Testis (tissue), 3 donors: Measurements from ENCODE around the gene TREX2. TPM values are rescaled to one million over a fixed set of nuclear protein-coding genes. Genes with fewer than 3 reads are reported as not detected.
"Not testable (repeated sequence)": the region's sequence is repeated elsewhere in the genome, so short reads cannot be mapped to it uniquely, and the experiment has no call there.

Experiments used
- DNase-seq: peaks from one replicate; pipeline ENCODE4 v3.0.0-alpha.2; 2019
- H3K27ac ChIP-seq, 2 donors: fragments of 200-600 bp; sonication (generic); one replicate each; pipeline ENCODE4 v1.5.1; 2019
- H3K27me3 ChIP-seq: fragments of 200-600 bp; sonication (generic); one replicate; pipeline ENCODE4 v1.5.1; 2019
- H3K36me3 ChIP-seq: fragments of 200-600 bp; sonication (generic); one replicate; pipeline ENCODE4 v1.5.1; 2017; ENCODE audit warnings: low read depth; ENCODE audit errors: missing control alignments
- H3K4me1 ChIP-seq: fragments of 200-600 bp; sonication (generic); one replicate; pipeline ENCODE4 v1.5.1; 2019
- H3K4me3 ChIP-seq, 2 donors: fragments of 200-600 bp; sonication (generic); one replicate each; pipeline ENCODE4 v1.5.1; 2017 to 2019
- H3K9me3 ChIP-seq: fragments of 200-600 bp; sonication (generic); one replicate; pipeline ENCODE4 v1.5.1; 2017
- CTCF ChIP-seq, 3 experiments: fragments of 450-650 bp in 2 of 3; fragments of 200-600 bp in 1 of 3; sonication (generic) in 1 of 3; IDR thresholded peaks; one replicate each; pipeline ENCODE4 v1.5.1; 2016 to 2019; ENCODE audit warnings: antibody characterized with exemption in 3 of 3, mild to moderate bottlenecking in 2 of 3, moderate library complexity in 1 of 3
- POLR2A ChIP-seq: fragments of 450-650 bp; IDR thresholded peaks from one replicate; pipeline ENCODE4 v1.6.1; 2017; ENCODE audit warnings: antibody characterized with exemption, mild to moderate bottlenecking, moderate library complexity
- WGBS, 2 donors: methylation state at CpG; one replicate each; pipeline ENCODE4 v1.1.5; 2018; 5-methylcytosine and 5-hydroxymethylcytosine counted together
- intact Hi-C: fragments of 100-400 bp; cut with DNase I; formaldehyde crosslinking; loops from one replicate; pipeline ENCODE4 v1.15.1; 2023; ENCODE audit warnings: low total_unique reads
- polyA plus RNA-seq: library from polyadenylated mRNA; stranded (reverse); fragments of 350-450 nt; fragmentation: Illumina TruSeq; extraction: RNeasy Lipid Tissue Mini Kit (QIAGEN cat#74804); gene quantifications from one replicate; pipeline ENCODE4 v1.2.3, GENCODE V29; 2014; ENCODE audit warnings: low read depth, low replicate concordance; ENCODE audit not compliant: insufficient read depth
- total RNA-seq, 2 donors: library from RNA; depleted of rRNA; stranded (reverse); fragments of >200 nt; gene quantifications; one replicate each; pipeline ENCODE4 v1.2.3, GENCODE V29; 2016

TREX2 gene
- total and polyA plus RNA-seq, 3 donors from 2014 or later = 0.51 to 7.5 (median 4.0) TPM

GRCh38 chrX:153407736-153408135 lies 38.1 kb downstream of the TREX2 start:
- H3K4me3 ChIP-seq = no peak overlapping the region
- H3K9me3 ChIP-seq = no peaks in the 10 kb centered on the region
- H3K4me1 ChIP-seq = no peaks in the 10 kb centered on the region
- no peak overlapping the region for H3K27ac ChIP-seq
- H3K36me3 ChIP-seq = no peaks in the 10 kb centered on the region
- WGBS, 2 donors = 67% methylated on average over 3 of the region's 3 CpGs; no CpG with 5 or more reads in 1 of the 2 donors
- TF ChIP-seq POLR2A (no peak), CTCF (IDR thresholded peaks at IDR 0.05) (no peak)
- no peak for DNase-seq
- H3K27me3 ChIP-seq = no peaks in the 10 kb centered on the region
- intact Hi-C loops = no loop called here

- intact Hi-C loops = no loop called here
- H3K9me3 ChIP-seq = no peaks in the 10 kb centered on the region
- no peaks in the 10 kb centered on the region for H3K27me3 ChIP-seq
- 80 to 95% methylated on average over 4 of the region's 7 CpGs for WGBS, 2 donors
- H3K4me1 ChIP-seq = no peaks in the 10 kb centered on the region
- TF ChIP-seq CTCF (IDR thresholded peaks at IDR 0.05) (no peak), POLR2A (no peak)
- no peaks in the 10 kb centered on the region for H3K36me3 ChIP-seq
- DNase-seq = no peak
- no peak overlapping the region for H3K27ac ChIP-seq
- H3K4me3 ChIP-seq = no peak overlapping the region
Measured at GRCh38 chrX:153406903-153407302, 39.0 kb downstream of the TREX2 start.

GRCh38 chrX:153406011-153406410 lies 39.8 kb downstream of the TREX2 start:
- no peaks in the 10 kb centered on the region for H3K9me3 ChIP-seq
- no peaks in the 10 kb centered on the region for H3K4me1 ChIP-seq
- 91 to 92% methylated on average over 8 to 9 of the region's 9 CpGs for WGBS, 2 donors
- no peak overlapping the region for H3K4me3 ChIP-seq
- TF ChIP-seq POLR2A (no peak), CTCF (IDR thresholded peaks at IDR 0.05) (no peak)
- DNase-seq = no peak
- H3K27me3 ChIP-seq = no peaks in the 10 kb centered on the region
- no peak overlapping the region for H3K27ac ChIP-seq
- H3K36me3 ChIP-seq = no peaks in the 10 kb centered on the region
- intact Hi-C loops = no loop called here

- Histone ChIP-seq H3K4me1 (no peaks in the 10 kb centered on the region), H3K36me3 (no peaks in the 10 kb centered on the region), H3K4me3 (no peak overlapping the region), H3K27ac (no peak overlapping the region), H3K9me3 (no peaks in the 10 kb centered on the region), H3K27me3 (no peaks in the 10 kb centered on the region)
- WGBS, 2 donors = 47 to 65% methylated on average over 3 to 5 of the region's 5 CpGs
- intact Hi-C loops = no loop called here
- no peak for TF ChIP-seq POLR2A
- no peak for TF ChIP-seq CTCF (IDR thresholded peaks at IDR 0.05)
- no peak for DNase-seq
Measured at GRCh38 chrX:153405426-153405825, 40.4 kb downstream of the TREX2 start.

- H3K27me3 ChIP-seq, H3K9me3 ChIP-seq, H3K27ac ChIP-seq, H3K36me3 ChIP-seq, intact Hi-C loops, H3K4me1 ChIP-seq, H3K4me3 ChIP-seq, DNase-seq: not testable (repeated sequence)
- WGBS, 2 donors = 78 to 83% methylated on average over 2 to 5 of the region's 5 CpGs
Measured at GRCh38 chrX:153404333-153404732, 41.5 kb downstream of the TREX2 start.
